ENCODE measurements around the gene ZC3H10.

ZC3H10 gene

DNA sequence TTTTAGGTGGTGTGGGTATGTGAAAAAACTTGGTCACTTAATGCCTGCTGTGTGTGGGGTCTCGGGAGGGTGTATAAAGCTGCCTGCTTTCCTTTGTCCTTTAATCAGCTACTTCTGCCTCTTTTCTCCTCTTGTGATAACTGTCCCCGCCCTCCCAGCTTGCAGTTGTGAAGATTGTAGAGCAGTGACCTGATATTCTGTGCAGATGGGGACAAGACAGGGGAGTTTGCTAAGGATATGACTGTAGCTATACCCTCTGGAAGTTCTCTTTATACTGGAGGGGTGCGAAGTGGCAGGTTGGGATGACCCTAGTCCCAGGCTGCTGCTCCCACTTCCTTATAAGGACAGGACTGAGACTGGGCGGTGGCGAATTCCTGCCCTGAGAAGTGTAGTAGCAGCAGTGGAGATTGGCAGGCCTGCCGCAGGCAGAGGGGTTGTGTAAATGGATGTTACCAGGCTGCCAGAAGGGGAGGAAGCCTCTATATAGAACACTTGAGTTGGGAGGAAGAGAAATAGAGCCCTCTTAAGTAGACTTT is 40.9 kb downstream of the ZC3H10 start:
- peak; percentile 58 for DNase-seq (ENCODE audit: low read depth)
- TF ChIP-seq, protein P1, sequence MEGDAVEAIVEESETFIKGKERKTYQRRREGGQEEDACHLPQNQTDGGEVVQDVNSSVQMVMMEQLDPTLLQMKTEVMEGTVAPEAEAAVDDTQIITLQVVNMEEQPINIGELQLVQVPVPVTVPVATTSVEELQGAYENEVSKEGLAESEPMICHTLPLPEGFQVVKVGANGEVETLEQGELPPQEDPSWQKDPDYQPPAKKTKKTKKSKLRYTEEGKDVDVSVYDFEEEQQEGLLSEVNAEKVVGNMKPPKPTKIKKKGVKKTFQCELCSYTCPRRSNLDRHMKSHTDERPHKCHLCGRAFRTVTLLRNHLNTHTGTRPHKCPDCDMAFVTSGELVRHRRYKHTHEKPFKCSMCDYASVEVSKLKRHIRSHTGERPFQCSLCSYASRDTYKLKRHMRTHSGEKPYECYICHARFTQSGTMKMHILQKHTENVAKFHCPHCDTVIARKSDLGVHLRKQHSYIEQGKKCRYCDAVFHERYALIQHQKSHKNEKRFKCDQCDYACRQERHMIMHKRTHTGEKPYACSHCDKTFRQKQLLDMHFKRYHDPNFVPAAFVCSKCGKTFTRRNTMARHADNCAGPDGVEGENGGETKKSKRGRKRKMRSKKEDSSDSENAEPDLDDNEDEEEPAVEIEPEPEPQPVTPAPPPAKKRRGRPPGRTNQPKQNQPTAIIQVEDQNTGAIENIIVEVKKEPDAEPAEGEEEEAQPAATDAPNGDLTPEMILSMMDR (conservative IDR thresholded peaks at IDR 0.05; ENCODE audit: control insufficient read depth, insufficient read depth, low read depth, low read length), result no peak
- H3K4me3 ChIP-seq (ENCODE audit: control insufficient read depth, low read depth, low read length), result peak overlapping the region; percentile 100

DNA sequence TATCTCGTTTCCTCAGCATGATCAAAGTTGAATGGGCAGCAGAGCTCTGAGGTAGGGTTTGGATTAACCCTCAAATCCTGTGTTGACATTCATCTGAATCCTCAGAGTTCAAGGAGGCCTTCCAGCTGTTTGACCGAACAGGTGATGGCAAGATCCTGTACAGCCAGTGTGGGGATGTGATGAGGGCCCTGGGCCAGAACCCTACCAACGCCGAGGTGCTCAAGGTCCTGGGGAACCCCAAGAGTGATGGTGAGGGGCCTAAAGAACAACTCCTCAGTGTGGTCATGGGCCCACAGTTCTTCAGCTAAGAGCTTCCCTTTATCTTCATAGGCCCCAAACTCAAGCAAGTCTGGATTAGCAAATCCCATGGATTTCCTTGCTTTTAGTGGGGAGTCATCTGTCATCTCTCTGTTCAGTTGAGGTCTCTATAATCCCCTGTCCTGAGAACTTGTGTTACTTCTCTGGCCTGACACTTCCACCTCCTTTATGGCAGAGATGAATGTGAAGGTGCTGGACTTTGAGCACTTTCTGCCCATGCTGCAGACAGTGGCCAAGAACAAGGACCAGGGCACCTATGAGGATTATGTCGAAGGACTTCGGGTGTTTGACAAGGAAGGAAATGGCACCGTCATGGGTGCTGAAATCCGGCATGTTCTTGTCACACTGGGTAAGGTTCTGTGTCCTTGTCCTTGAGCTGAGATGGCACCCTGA is 41.6 kb downstream of the ZC3H10 start:
- no peak for DNase-seq (ENCODE audit: low read depth)
- peak overlapping the region; percentile 100 for H3K4me3 ChIP-seq (ENCODE audit: control insufficient read depth, low read depth, low read length)
- TF ChIP-seq, protein P1 (conservative IDR thresholded peaks at IDR 0.05; ENCODE audit: control insufficient read depth, insufficient read depth, low read depth, low read length), result no peak

DNA sequence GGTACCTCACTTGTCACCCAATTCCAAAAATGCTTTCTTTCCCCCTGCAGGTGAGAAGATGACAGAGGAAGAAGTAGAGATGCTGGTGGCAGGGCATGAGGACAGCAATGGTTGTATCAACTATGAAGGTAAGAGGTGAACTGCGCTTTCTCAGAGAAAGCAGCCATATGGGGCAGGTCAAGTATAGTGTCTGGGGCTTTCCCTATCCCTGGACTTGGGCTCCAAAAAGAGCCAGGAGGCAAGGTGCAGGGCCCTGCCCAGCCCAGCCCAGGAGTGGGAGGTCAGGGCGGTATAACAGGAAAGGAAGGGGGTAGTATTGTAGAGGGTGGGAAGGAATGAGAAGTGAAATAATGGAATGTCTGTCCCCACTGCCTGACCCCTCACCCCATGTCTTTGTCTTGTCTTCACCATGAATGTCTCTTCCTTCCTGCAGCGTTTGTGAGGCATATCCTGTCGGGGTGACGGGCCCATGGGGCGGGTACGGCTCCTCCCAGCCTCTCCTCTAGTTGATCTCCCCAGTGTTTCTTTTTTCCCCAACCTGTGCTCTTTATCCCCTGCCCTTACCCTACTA is 42.2 kb downstream of the ZC3H10 start:
- H3K4me3 ChIP-seq (ENCODE audit: control insufficient read depth, low read depth, low read length), result peak overlapping the region; percentile 100
- peak; percentile 54 for DNase-seq (ENCODE audit: low read depth)
- TF ChIP-seq, protein P1 (conservative IDR thresholded peaks at IDR 0.05; ENCODE audit: control insufficient read depth, insufficient read depth, low read depth, low read length), result no peak

- DNase-seq (ENCODE audit: low read depth), result no peak
- TF ChIP-seq, protein P1 (conservative IDR thresholded peaks at IDR 0.05; ENCODE audit: control insufficient read depth, insufficient read depth, low read depth, low read length), result no peak
- peak overlapping the region; percentile 100 for H3K4me3 ChIP-seq (ENCODE audit: control insufficient read depth, low read depth, low read length)
Observed at GRCh38 chr12:56160894-56161689, 43.0 kb downstream of the ZC3H10 start.

DNA sequence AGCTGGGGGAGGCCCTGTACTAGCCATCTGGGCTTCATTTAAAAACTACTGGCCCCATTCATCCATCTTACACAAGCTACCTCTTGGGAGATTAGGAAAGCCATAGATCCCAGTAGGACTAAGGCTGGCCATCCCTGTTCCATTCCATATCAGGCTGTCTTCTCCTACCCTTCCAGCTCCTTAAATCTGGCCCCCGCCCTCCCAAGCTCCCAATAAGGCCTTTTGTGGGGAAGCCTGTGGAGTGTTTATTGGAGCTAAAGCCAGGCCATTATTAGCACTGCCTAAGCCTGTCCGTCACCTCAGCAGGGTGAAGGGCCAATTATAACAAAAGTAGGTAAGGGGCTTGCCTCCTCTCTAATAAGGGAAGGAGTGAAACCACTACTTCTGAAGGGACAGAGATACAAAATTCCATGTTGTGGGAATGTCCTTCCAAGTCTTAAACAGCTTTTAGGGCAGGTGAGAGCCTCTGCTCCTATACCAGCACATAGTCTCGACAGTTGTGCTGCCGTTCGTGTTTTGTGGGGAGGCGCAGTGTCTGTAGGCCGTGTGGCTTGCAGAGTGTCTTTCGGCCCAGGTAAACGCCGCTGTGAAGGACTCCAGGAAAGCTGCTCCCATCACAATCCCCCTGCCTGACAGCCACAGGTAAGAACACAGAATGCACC is 43.8 kb downstream of the ZC3H10 start:
- no peak overlapping the region for H3K4me3 ChIP-seq (ENCODE audit: control insufficient read depth, low read depth, low read length)
- no peak for DNase-seq (ENCODE audit: low read depth)
- TF ChIP-seq, protein P1 (conservative IDR thresholded peaks at IDR 0.05; ENCODE audit: control insufficient read depth, insufficient read depth, low read depth, low read length), result no peak

Measured in fibroblast of mammary gland (primary cell).